ENCODE measurements around the gene ERBB4.

The ERBB4 gene

GRCh38 chr2:211766689-211767088, 771.9 kb downstream of the ERBB4 start:
- no peak for TF ChIP-seq CTCF (conservative IDR thresholded peaks at IDR 0.05; ENCODE audit: low read length)
- no peak for DNase-seq (ENCODE audit: low read depth)
- H3K4me3 ChIP-seq (ENCODE audit: low read length): no peak overlapping the region

GRCh38 chr2:211762479-211762878, 776.1 kb downstream of the ERBB4 start:
- no peak overlapping the region for H3K4me3 ChIP-seq (ENCODE audit: low read length)
- TF ChIP-seq CTCF (conservative IDR thresholded peaks at IDR 0.05; ENCODE audit: low read length): no peak
- no peak for DNase-seq (ENCODE audit: low read depth)

GRCh38 chr2:211760103-211760502, 778.5 kb downstream of the ERBB4 start:
- no peak for DNase-seq (ENCODE audit: low read depth)
- H3K4me3 ChIP-seq (ENCODE audit: low read length): no peak overlapping the region
- TF ChIP-seq CTCF (conservative IDR thresholded peaks at IDR 0.05; ENCODE audit: low read length): no peak

- no peak for DNase-seq (ENCODE audit: low read depth)
- TF ChIP-seq CTCF (conservative IDR thresholded peaks at IDR 0.05; ENCODE audit: low read length): no peak
- no peak overlapping the region for H3K4me3 ChIP-seq (ENCODE audit: low read length)
These were observed 782.3 kb downstream of the ERBB4 start for GRCh38 chr2:211756266-211756665.

GRCh38 chr2:211755187-211755586, 783.4 kb downstream of the ERBB4 start:
- TF ChIP-seq CTCF (conservative IDR thresholded peaks at IDR 0.05; ENCODE audit: low read length): no peak
- DNase-seq (ENCODE audit: low read depth): no peak
- H3K4me3 ChIP-seq (ENCODE audit: low read length): no peak overlapping the region

GRCh38 chr2:211751848-211752247, 786.8 kb downstream of the ERBB4 start:
- H3K4me3 ChIP-seq (ENCODE audit: low read length): no peak overlapping the region
- TF ChIP-seq CTCF (conservative IDR thresholded peaks at IDR 0.05; ENCODE audit: low read length): no peak
- no peak for DNase-seq (ENCODE audit: low read depth)

- no peak overlapping the region for H3K4me3 ChIP-seq (ENCODE audit: low read length)
- no peak for TF ChIP-seq CTCF (conservative IDR thresholded peaks at IDR 0.05; ENCODE audit: low read length)
- DNase-seq (ENCODE audit: low read depth): no peak
These were observed 790.3 kb downstream of the ERBB4 start for GRCh38 chr2:211748339-211748738.
